Mucosa of descending colon (tissue), 3 donors: Measurements from ENCODE around the gene MXD4. TPM values are rescaled to one million over a fixed set of nuclear protein-coding genes. Genes with fewer than 3 reads are reported as not detected.
A peak's percentile ranks its signal among the peaks of the same experiment; 100 is the strongest.

Experiments used
- ATAC-seq: fragments of 200-7000 bp; cut with Tn5 transposase; one replicate; pipeline ENCODE4 v1.9.1; 2020; ENCODE audit warnings: mild to moderate bottlenecking, moderate library complexity
- DNase-seq, 3 donors: peaks; one replicate each; pipeline ENCODE4 v3.0.0-alpha.2; 2020
- H3K36me3 ChIP-seq: fragments of 200-600 bp; one replicate; pipeline ENCODE4 v1.8.0; 2021; ENCODE audit warnings: low read depth, mild to moderate bottlenecking
- H3K4me1 ChIP-seq: fragments of 200-600 bp; one replicate; pipeline ENCODE4 v1.8.0; 2021; ENCODE audit warnings: low read depth, mild to moderate bottlenecking
- H3K4me3 ChIP-seq: fragments of 200-600 bp; one replicate; pipeline ENCODE4 v1.8.0; 2021; ENCODE audit warnings: mild to moderate bottlenecking
- H3K9me3 ChIP-seq: fragments of 200-600 bp; one replicate; pipeline ENCODE4 v1.8.0; 2021; ENCODE audit warnings: mild to moderate bottlenecking
- intact Hi-C, 2 donors: fragments of 100-400 bp; cut with DNase I in 1 of 2; cut with micrococcal nuclease in 1 of 2; formaldehyde crosslinking; loops; one replicate each; pipeline versions ENCODE4 v1.11.0 to v1.11.1; 2022; cut with DNase I, micrococcal nuclease
- total RNA-seq, 3 donors: library from RNA; stranded (reverse); fragmentation: NEBNext Ultra II Directional in 2 of 3; extraction: Animal tissue kit (Norgen Biotek cat#: 25700) in 2 of 3; gene quantifications; one replicate each; pipeline versions ENCODE4 v1.2.1 to v1.2.4, GENCODE V29; 2021 to 2023
- TF ChIP-seq, protein P1 (sequence below): fragments of 200-600 bp; IDR thresholded peaks from one replicate; pipeline ENCODE4 v1.8.0; 2022; ENCODE audit warnings: antibody characterized with exemption, mild to moderate bottlenecking
- donor health status: DM: no; HTN: no; CAD: no; lungs with moderate emphysema.
- donor health status: DM: no; HTN: no; CAD: no.
- donor health status: DM: no; HTN: yes; CAD: no.

The MXD4 gene
- total RNA-seq, 3 donors from 2014 or later = 46.6 to 59.6 (median 52.6) TPM

DNA sequence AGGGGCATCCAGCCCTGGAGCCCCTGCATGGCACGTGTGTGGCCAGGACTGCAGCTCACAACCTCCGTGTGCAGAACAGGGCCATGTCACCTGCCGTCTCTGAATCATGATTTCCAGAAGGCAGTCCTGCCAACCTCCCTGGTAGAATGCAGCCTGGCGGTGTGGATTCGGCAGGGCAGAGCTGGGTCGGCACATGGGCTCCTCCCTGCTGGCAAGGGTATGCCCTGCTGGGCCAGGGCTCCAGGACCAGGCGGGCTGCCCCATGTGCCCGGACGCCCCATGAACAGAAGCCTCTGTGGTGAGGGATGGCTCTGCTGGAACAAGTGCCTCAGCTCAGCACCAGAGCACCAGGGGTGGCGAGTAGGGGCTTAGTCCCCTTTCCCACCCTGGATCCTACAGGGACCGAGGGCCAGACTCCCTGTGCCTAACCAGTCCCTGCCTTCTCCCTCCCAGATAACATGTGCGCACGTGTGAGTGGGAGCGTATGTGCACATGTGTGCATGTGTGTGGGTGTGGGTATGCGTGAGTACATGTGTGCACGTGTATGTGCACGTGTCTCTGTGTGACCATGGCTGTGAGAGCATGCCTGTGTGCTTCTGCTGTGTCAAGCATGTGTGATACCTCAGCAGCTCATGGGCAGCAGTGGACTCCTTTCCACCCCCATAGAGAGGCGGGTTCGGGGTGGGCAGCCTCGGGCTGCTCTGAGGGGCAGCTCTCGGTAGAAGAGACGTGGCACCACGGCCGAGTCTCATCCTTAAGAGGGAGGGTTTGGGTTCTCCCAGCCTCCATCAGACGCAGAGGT, 10.3 kb upstream of the MXD4 start:
- DNase-seq (peak in 2 of 3 donors; percentile 17 to 47), ATAC-seq (no peak)
- H3K36me3 ChIP-seq = no peaks in the 10 kb centered on the region
- intact Hi-C loops = no loop called here
- H3K9me3 ChIP-seq = no peaks in the 10 kb centered on the region
- TF ChIP-seq, protein P1, sequence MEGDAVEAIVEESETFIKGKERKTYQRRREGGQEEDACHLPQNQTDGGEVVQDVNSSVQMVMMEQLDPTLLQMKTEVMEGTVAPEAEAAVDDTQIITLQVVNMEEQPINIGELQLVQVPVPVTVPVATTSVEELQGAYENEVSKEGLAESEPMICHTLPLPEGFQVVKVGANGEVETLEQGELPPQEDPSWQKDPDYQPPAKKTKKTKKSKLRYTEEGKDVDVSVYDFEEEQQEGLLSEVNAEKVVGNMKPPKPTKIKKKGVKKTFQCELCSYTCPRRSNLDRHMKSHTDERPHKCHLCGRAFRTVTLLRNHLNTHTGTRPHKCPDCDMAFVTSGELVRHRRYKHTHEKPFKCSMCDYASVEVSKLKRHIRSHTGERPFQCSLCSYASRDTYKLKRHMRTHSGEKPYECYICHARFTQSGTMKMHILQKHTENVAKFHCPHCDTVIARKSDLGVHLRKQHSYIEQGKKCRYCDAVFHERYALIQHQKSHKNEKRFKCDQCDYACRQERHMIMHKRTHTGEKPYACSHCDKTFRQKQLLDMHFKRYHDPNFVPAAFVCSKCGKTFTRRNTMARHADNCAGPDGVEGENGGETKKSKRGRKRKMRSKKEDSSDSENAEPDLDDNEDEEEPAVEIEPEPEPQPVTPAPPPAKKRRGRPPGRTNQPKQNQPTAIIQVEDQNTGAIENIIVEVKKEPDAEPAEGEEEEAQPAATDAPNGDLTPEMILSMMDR = no peak
- no peaks in the 10 kb centered on the region for H3K4me1 ChIP-seq
- H3K4me3 ChIP-seq = no peak overlapping the region

DNA sequence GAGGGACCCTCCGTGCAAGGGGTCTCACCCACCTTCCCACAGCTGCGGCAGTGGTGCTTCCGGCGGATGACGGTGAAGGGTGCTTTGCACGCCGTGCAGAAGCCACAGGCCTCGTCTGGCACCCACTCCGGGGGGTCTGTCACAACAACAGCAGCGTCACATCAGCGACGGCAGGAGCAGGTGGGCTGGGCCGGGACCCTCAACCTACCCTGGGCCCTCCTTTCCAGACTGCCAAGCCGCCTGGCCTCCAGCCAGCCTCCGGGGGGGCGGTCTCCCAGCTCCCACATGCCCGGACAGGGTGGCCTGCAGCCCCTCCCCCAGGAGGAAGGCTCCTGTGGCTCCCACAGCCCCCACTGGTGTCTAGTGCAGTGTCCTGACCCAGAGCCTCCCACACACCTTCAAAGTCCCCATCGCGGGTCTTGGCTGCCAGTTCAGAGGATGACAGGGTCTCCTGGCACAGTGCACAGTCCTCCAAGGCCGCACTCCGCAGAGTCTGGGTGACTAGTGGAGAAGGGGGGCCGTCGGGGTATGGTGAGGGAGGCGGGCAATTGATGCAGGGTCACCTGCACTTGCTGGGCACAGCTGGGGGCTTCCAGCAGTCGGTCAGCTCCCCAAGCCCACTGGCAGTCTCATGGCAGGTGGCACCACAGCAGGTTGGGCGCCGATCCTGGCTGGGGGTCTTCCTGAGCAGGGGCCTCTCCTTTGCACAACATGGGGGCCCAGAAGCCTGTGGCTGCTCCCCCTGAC, 9.5 kb upstream of the MXD4 start:
- intact Hi-C loops = no loop called here
- Histone ChIP-seq H3K9me3 (no peaks in the 10 kb centered on the region), H3K4me3 (no peak overlapping the region), H3K36me3 (no peaks in the 10 kb centered on the region), H3K4me1 (no peaks in the 10 kb centered on the region)
- ATAC-seq = no peak
- TF ChIP-seq, protein P1 = no peak
- peak in 2 of 3 donors; percentile 23 to 47 for DNase-seq

DNA sequence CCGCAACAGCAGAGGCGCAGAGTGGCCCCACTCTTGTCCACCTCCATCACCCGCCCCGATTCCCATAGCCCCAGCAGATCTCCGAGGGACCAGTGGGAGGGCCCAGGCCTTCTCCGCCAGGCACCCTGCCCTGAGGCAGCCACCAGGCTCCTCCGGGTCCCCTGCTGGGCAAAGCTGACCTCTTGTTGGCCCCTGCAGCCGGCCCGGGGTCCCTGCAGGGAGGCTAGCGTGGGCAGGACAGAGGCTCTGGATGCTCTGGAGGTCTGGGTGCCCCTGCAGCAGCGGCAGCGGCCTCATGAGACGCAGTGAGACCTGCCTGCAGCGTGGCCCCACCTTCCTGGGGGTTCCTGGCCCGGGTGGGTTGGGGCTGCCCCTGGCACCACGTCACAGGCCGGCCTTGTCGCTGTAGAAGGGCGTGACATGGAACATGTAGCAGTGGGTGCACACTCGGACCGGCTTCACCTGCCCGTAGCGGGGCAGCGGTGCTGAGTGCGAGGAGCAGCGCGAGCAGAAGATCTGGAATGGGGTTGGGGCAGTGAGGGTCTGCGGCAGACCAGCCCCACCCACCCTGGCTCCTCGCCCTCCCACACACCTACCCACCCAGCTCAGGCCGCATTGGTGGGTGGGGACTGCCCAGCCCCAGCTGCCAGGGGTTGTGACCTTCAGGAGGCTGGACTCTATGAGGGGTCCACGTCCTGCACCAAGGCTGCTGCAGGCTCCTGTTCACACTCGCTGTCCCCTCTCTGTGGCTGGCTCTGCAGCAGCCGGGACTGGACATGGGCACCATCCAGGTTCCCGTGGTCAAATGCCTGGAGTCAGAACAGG, 8.6 kb upstream of the MXD4 start:
- intact Hi-C loops = no loop called here
- H3K4me3 ChIP-seq = no peak overlapping the region
- DNase-seq (peak in 2 of 3 donors; percentile 18 to 43), ATAC-seq (no peak)
- no peaks in the 10 kb centered on the region for H3K9me3 ChIP-seq
- no peaks in the 10 kb centered on the region for H3K36me3 ChIP-seq
- TF ChIP-seq, protein P1 = no peak
- no peaks in the 10 kb centered on the region for H3K4me1 ChIP-seq

DNA sequence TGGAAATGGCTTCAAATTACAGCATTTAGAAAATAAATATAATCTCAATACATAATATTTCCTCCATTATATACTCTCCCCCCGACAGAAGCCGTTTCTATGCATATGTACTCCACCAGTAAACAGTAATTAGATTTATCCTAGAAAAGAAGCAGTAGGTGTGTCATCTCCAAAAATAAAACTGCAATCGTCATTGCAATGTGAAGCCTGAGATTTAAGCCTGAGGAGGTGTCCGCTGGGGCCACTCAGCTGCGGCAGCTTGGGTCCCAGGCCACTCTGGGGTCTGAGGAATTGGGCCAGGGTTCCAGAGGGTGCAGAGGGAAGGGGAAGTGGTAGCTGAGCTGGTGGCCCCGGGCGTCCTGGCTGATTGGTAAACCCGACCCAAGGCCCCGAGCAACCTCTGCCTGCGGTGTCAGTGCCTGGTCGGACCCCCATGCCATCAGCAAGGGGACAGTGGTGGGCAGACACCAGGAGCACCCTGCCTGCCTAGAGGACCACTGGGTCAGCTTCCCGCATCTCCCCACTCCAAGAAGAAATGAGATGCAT, 7.8 kb upstream of the MXD4 start:
- intact Hi-C loops = no loop called here
- H3K36me3 ChIP-seq = no peaks in the 10 kb centered on the region
- TF ChIP-seq, protein P1 = no peak

DNA sequence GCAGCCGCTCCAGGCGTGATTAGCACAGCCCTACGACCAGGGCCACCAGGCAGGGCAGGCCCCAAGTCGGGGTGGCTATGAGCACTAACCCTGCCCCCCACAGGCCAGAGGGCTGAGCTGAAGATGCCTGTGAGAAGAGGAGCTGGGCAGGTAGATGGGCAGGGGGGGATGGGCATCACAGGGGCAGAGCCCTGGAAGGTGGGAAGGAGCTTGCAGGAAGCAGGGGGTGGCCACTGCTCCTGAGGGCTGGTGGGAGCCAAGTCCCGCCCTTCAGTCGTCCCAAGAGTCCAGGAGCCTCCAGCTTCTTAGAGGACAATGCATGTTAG, 7.3 kb upstream of the MXD4 start:
- H3K36me3 ChIP-seq = no peaks in the 10 kb centered on the region
- H3K4me1 ChIP-seq = no peaks in the 10 kb centered on the region
- intact Hi-C loops = no loop called here
- no peak overlapping the region for H3K4me3 ChIP-seq
- no peaks in the 10 kb centered on the region for H3K9me3 ChIP-seq
- DNase-seq (peak in 2 of 3 donors; percentile 10 to 45), ATAC-seq (no peak)
- TF ChIP-seq, protein P1 = no peak

More for the DNA sequence above, 7.8 kb upstream of the MXD4 start:
- Histone ChIP-seq H3K4me3 (no peak overlapping the region), H3K9me3 (no peaks in the 10 kb centered on the region), H3K4me1 (no peaks in the 10 kb centered on the region)
- DNase-seq = peak in 2 of 3 donors; percentile 22 to 31
- no peak for ATAC-seq
